Right lobe of liver (tissue), 4 donors: Measurements from ENCODE around the gene AFDN.

Source experiments
- POLR2A ChIP-seq: fragments of 450-650 bp; IDR thresholded peaks from one replicate; pipeline ENCODE4 v1.6.1; 2017; ENCODE audit warnings: antibody characterized with exemption, mild to moderate bottlenecking
- TF ChIP-seq, protein P1 (sequence below), 4 donors: fragments of 200-600 bp in 3 of 4; fragments of 450-650 bp in 1 of 4; IDR thresholded peaks; one replicate each; pipeline versions ENCODE4 v1.5.1 to v1.8.0; 2016 to 2022; ENCODE audit warnings: antibody characterized with exemption in 4 of 4, mild to moderate bottlenecking in 2 of 4
- donor health status: DM: no; HTN: no; CAD: no.
- donor health status: DM: no; HTN: no; CAD: no.
- donor health status: DM: no; HTN: yes; CAD: no.

DNA sequence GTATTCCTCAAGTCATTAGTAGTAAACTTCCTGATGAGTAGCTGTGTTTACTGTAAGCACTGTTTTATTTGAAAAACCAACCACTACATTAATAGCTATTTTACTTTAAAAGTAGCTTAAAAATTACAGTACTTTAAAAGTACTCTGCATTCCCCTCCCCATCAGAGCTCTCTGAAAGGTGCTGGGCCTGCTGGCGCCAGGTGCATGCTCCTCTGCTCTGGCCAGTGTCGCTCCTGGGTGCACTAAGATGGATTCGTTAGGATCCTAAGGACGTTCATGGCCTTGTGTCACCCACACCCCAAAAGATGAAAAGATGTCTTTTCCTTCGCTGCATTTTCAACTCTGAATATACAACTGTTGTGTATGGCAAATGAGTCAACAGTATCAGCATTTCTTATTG is 126.8 kb downstream of the AFDN start:
- TF ChIP-seq, protein P1, sequence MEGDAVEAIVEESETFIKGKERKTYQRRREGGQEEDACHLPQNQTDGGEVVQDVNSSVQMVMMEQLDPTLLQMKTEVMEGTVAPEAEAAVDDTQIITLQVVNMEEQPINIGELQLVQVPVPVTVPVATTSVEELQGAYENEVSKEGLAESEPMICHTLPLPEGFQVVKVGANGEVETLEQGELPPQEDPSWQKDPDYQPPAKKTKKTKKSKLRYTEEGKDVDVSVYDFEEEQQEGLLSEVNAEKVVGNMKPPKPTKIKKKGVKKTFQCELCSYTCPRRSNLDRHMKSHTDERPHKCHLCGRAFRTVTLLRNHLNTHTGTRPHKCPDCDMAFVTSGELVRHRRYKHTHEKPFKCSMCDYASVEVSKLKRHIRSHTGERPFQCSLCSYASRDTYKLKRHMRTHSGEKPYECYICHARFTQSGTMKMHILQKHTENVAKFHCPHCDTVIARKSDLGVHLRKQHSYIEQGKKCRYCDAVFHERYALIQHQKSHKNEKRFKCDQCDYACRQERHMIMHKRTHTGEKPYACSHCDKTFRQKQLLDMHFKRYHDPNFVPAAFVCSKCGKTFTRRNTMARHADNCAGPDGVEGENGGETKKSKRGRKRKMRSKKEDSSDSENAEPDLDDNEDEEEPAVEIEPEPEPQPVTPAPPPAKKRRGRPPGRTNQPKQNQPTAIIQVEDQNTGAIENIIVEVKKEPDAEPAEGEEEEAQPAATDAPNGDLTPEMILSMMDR (IDR thresholded peaks at IDR 0.05): no peak
- no peak for TF ChIP-seq POLR2A
